NT2/D1 (cell line): ENCODE measurements around the gene PITPNM3.

ENCODE experiments used
- SUZ12 ChIP-seq: IDR thresholded peaks from 2 replicates; pipeline ENCODE4 v1.6.1; 2011; ENCODE audit not compliant: insufficient read length, insufficient read depth; ENCODE audit errors: extremely low read depth
- YY1 ChIP-seq: IDR thresholded peaks from 2 replicates; pipeline ENCODE4 v1.6.1; 2011; ENCODE audit not compliant: insufficient read length, insufficient read depth
- ZNF274 ChIP-seq: IDR thresholded peaks from 2 replicates; pipeline ENCODE4 v1.6.1; 2011; ENCODE audit warnings: mild to moderate bottlenecking, low read depth, low read length

DNA sequence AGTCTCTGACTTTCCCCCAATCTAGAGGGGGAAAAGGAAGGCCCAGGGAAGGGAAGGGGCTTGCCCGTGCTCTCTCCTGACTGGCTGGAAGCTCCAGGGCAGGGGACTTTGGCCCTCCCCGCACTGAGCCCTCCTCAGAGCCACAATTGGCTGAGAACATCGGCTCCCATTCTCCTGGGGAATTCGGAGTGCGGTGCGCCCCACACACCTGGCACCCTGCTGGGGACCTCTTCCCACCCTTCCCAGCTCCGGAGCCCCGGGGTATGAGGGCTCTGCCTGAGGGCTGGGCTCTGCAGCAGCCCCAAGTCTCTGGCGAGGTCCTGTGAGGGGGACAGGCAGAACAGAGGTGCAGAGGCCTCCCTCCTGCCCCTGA is 76.1 kb downstream of the PITPNM3 start:
- TF ChIP-seq YY1 (no peak), ZNF274 (no peak), SUZ12 (no peak)
